HepG2 (cell line): ENCODE results near the gene ZBTB7C.

Experiments
- CREM ChIP-seq, 2 experiments: sonication (generic) in 1 of 2; formaldehyde crosslinking in 1 of 2; IDR thresholded peaks; 2 replicates each; pipeline versions ENCODE4 v1.4.0 to v1.6.1; 2016 to 2020; ENCODE audit warnings: antibody characterized with exemption in 1 of 2, mild to moderate bottlenecking in 1 of 2, missing genetic modification reagents in 1 of 2
- ESRRA ChIP-seq: sonication (generic); formaldehyde crosslinking; IDR thresholded peaks from 2 replicates; pipeline ENCODE4 v1.5.1; 2020; ENCODE audit warnings: mild to moderate bottlenecking, low read depth, missing genetic modification reagents
- NFE2 ChIP-seq: sonication (generic); formaldehyde crosslinking; IDR thresholded peaks from 2 replicates; pipeline ENCODE4 v1.4.0; 2020; ENCODE audit warnings: missing genetic modification reagents
- NPAS2 ChIP-seq: sonication (generic); formaldehyde crosslinking; IDR thresholded peaks from 2 replicates; pipeline ENCODE4 v1.8.0; 2022; ENCODE audit warnings: mild to moderate bottlenecking, missing genetic modification reagents, borderline replicate concordance
- RFX5 ChIP-seq: IDR thresholded peaks from 2 replicates; pipeline ENCODE4 v1.6.1; 2011; ENCODE audit warnings: low read depth, low read length, improper control_type of control experiment
- U2AF2 ChIP-seq: fragments of 200-400 bp; formaldehyde crosslinking; IDR thresholded peaks from 2 replicates; pipeline ENCODE4 v1.6.1; 2017; ENCODE audit warnings: low read depth, mild to moderate bottlenecking, low read length
- ZNF350 ChIP-seq: sonication (generic); formaldehyde crosslinking; IDR thresholded peaks from 2 replicates; pipeline ENCODE4 v1.4.0; 2020; ENCODE audit warnings: mild to moderate bottlenecking, low read depth, missing genetic modification reagents, borderline replicate concordance
- TF ChIP-seq, protein P1 (sequence below): sonication (generic); formaldehyde crosslinking; IDR thresholded peaks from 2 replicates; pipeline ENCODE4 v1.5.0; 2020; ENCODE audit warnings: missing genetic modification reagents

DNA sequence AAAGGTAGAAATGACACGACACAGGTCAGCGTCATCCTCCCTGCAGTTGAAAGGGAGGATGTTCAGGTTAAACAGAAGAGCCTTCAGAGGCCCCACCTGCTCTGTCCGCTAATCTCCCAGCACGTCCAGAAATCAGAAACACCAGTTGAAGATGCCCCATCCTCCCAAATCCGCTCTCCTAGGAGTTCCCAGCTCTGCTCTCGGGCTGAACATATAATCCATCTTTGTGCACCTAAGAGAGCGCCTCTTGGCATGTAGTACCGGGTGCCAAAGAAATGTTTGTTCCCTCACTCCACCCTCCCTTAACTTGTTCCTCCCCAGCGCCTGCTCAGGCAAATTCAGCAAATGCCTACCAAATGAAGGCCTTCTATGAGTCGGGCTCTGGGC, 333.5 kb downstream of the ZBTB7C start:
- TF ChIP-seq, protein P1, sequence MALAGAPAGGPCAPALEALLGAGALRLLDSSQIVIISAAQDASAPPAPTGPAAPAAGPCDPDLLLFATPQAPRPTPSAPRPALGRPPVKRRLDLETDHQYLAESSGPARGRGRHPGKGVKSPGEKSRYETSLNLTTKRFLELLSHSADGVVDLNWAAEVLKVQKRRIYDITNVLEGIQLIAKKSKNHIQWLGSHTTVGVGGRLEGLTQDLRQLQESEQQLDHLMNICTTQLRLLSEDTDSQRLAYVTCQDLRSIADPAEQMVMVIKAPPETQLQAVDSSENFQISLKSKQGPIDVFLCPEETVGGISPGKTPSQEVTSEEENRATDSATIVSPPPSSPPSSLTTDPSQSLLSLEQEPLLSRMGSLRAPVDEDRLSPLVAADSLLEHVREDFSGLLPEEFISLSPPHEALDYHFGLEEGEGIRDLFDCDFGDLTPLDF (CRISPR knock-in tag): no peak
- TF ChIP-seq ZNF350 (no peak), NPAS2 (CRISPR knock-in tag) (no peak), CREM (IDR thresholded peaks at IDR 0.05) (no peak), CREM (CRISPR knock-in tag; IDR thresholded peaks at IDR 0.05) (no peak), U2AF2 (no peak), ESRRA (CRISPR knock-in tag) (no peak), NFE2 (CRISPR knock-in tag) (no peak), RFX5 (no peak)
